GM21529 (cell line): ENCODE data around the gene PDE8B.

ENCODE experiments used
- ATAC-seq: cut with Tn5 transposase; IDR thresholded peaks from one replicate; pipeline ENCODE4 v1.9.1; 2021; ENCODE audit not compliant: unreplicated experiment

The PDE8B gene

DNA sequence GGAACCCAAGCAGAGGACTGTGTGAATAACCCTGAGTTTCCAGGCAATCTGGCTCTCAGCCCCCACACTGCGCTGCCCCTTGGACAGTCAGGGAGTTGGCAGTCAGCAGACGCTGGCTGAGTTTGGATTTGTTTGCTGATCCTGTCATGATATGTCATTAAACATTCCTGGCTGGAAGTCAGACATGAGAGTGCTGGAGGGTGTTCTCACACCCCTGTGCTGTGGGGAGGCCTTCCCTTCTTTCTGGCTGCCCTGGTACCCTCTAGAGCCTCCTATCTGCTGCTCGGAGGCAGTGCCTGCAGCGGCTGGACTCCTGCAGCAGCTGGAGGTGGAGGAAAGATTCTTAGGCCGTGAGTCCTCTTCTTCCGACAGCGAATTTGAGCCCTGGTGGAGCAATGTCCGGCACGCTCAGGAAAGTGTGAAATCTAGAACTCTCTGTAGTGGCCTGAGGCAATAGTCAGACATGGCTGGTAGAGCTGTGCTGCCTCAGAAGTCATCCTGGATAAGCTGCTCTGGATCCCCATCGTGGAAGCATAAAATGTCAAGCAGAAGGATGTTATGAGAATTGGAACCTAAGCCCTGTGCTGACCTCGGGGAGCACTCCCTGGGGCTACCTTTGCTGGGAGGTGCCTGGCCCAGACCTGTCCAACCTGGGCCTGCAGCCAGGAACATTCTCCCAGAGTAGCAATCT lies 72.0 kb downstream of the PDE8B start:
- ATAC-seq: no peak

DNA sequence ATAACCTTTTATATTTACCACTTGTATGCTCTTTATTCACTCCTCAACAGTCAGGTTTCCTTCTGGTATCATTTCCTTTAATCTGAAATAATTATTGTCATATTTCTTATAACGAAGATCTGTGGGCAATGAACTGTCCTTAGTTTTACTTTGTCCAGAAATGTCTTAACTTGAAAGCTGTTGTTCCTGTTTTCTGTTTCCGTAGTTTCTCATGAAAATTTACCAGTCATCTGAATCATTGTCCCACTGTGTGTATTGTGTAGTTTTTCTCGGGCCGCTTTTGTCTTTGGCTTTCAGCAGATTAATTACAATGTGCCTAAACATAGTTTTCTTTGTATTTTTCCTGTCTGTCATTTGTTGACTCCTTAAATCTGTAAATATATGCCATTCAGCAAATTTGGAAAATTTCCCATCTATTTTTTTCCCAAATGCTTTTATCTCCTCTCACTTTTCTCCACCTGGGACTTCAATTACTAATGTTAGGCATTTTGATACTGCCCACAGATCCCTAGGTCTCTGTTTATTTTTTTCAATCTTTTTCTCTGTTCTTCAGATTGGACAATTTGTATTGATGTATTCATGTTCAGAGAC lies 74.9 kb downstream of the PDE8B start:
- no peak for ATAC-seq

DNA sequence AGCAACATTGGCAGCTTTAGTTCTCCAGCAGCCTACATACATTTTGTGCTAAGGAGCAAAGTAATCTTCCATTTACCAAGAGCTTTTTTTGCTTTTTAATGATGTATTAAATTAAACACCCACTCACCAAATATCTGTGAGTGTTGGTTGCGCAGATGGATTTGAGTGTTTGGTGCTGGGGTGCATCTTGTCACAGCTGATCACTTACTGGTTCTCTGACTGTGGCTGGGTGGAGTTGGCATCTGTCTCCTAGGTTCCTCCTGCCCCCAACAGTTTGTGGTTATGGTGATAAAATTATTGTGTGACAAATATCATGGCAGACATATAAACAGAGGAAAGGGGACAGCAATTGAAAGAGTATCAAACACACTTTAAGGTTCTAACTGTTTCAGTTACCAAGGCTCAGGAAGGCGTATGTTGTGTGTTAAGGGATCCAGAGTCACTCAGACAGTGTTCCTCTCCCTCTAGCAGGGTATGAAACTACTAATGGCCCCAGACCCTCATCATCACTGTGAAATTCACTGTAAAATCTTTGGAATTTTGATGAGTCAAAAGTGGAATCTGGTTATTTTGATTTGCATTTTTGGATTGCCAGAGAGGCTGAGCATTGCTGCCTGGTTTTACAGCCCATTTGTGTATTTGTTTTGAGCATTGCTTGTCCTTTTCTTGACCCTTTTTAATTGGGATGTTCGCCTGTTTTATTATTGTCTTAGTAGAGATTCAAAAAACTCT lies 81.7 kb downstream of the PDE8B start:
- ATAC-seq: no peak

DNA sequence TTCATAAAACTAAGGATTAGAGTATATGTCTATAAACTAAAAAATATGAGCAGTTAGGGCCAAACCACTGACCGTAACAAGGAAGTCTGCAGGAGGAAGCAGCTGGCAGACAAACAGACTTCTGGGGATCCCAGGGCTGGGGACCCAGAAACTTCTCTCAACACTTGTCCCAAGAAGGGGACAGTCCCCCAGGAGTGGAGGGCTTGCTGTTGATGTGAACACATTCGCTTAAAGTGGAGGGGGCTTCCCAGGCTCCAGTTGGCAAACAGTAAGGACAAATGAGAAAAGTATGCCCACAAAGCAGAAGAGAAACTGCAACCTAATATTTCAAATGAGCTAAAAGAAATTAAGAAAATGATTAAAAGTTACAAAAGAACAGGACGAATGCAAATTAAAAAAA lies 83.7 kb downstream of the PDE8B start:
- ATAC-seq: no peak

DNA sequence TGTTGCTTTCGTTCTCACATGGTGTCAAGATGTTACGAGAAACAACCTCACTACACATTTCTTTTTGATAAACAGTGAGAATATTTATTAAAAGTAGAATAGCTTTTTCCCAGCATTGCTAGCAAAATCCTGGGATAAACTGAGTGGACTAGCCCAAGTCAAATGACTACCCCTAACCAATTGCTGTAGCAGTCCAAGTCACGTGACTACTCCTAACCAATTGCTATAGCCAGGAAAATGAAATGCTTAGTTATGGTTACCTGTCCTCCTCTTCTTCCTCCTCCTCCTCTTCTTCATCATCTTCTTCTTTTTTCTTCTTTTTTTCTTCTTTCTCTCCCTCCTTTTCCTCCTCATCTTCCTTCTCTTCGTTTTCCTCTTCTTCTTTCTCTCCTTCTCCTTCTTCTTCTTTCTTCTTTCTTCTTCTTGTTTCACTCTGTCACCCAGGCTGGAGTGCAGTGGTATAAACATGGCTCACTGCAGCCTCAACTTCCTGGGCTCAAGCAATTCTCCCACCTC lies 85.4 kb downstream of the PDE8B start:
- no peak for ATAC-seq

DNA sequence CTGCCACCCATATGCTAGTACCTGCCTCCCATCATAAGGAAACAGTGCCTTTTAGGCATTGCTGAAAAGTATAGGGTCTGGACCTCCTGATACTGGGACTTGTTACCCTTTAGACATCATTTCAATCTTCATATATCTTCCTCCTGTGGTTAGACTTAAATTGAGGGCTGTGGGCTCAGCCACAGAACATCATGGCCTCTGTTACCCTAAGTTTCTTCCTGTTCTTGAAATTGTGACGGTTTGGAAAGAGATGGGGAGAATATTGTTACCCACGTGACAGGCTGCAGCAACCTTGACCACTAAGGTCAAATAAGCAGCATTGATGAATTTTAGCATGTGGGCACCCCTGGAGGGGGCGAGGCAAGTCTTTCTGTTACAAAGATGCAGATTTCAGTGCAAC lies 87.7 kb downstream of the PDE8B start:
- ATAC-seq: no peak

DNA sequence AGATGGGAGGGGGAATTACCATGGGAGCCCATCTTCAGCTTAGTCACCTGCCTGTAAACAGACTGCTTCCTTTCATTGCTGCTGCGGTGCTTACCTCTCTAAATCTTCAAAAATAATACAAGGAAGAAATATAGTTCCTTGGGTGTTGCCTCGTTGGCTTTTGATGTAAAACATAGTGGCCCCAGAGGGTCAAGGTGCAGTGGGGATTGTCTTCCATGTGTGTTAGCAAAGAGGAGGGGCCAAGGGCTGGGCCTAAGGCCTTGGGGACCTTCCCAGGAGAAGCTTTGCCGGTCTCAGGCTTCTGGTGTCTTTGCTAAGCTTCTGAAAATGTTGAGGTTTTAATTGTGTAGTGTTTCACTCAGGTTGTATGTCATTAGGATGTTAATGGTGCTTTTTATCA lies 90.0 kb downstream of the PDE8B start:
- ATAC-seq: no peak

DNA sequence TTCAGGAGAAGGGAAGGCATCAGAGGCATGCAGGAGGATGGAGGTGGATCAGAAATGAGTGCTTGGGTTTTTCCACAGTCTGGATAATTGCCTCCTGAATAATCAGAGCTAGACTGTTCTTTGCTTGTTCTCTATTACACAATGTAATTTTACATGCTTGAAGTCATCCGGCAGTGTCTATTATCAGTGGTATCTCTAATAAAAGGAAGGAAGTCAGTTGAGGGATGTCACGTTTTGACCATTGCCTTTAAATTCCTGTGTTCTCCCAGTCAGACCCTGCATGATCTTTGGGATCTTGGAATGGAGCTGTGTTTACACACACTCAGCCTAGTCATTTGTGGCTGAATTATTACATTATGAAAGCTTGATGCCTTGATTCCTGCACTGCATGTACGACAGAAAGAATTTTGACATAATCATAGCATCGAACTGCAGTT lies 91.0 kb downstream of the PDE8B start:
- ATAC-seq: no peak

DNA sequence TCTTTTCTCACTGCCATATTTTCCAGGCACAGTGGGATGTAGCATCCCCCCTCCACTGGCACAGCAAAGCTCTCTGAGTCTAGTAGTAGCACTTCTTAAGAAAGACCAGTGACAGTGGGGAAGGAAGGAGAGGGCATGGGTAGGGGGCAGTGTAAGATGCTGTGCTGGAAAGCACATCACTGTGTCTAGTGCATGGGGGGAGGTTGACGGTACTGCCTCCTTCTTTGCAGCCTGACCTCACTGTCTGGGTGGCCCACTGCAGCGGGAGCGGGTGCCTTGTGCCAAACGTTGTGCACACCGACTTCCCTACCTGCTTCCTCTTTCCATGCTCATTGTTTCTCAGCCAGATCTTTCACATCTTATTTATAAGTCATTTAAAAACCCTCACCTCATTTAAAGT lies 91.8 kb downstream of the PDE8B start:
- no peak for ATAC-seq

DNA sequence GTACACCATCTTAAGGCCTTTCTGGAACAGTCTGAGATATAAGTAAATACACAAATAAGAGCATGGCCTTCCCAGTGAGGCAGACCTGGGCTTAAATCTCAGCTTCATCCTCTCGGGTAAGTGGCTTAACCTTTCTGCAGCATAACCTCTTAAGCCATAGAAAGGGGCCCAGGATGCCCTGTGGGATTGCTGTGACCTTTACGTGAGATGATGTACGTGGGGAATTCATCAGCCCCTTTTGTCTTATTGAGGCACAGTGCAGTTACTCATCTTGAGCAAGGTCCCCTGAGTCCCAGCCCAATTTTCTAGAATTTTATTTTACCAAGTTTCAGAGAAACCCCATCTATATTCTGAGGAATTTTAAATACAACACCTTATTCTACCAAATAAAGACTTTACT lies 92.2 kb downstream of the PDE8B start:
- no peak for ATAC-seq

DNA sequence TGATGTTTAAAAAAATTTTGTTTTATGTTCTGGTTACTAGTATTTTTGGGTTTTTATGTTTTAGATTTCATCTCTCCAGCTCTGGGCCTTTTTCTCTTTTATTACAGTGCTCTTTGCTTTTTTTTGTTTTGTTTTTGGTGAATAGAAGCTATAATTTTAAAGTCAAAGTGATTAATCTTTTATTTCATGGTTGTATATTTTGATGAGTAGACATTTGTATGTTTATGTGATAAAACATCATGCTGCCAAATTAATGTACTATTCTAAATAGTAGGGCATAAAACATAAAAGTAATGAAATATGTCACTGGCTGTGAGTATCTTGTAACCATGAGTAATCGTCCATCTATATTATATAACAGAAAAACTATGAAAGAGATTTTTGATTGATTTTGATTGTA lies 93.9 kb downstream of the PDE8B start:
- no peak for ATAC-seq

DNA sequence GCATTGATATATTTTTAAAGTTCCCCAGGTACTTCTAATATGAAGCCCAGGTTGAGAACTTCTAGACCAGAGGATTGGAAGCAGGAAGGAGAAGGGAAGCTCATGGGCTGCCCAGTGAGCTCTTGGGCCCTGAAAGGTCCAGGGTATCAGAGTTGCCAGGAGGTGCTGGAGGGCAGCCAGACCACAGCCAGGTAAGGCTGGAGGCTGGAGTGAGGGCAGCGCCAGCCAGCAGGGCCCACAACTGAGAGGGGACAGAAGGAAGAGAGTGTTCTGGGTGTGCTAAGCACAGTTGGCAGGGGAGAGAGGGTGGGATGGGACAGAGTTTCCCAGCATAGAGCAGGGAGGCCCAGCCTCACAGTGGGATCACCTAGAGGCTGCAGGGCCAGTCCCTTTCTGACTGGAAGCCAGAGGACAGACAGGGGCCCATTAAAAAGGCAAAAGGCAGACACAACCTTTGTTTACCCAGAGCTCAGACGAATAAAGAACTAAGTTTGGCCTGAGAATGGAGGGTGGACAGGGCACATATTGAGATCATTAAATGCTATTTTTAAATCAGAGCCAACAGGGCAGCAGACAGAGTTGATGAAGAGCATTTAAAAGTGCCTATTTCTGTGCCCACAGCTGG lies 94.9 kb downstream of the PDE8B start:
- ATAC-seq: no peak

DNA sequence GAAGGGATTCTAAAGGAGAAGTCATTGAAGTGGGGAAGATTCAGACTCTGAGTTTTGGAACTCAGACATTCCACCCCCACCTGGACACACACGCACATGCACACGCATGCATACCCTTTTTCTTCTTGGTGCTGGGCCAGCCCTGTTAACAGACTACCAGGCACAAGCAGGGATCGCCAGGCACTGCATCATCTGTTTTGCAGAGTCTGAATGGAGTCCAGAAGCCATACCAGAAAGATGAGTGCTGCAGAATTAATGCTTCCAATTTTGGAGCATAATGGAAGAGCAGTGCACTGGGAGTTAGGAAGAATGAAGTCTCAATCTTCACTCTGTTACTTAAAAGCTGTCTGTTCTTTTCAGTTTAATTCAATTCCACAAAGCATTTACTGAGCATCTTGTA lies 95.5 kb downstream of the PDE8B start:
- no peak for ATAC-seq

DNA sequence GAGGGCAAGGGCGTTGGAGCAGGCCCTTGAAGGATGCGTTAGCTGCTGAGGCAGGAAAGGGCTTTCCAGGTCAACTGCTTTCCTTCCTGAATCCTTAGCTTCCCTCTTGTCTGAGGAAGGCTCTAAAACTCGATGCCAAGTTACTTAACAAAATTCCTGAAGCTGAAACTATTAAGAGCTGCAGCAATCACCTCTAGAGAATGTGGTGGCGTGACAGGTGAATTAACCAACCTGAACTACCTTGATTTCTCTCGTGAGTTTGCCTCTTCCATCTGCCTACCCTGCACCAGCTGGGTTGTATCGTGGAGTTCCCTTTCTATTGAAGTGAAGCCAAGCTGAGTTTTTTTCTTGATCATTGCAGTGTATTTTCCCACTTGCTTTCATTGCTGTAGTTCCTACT lies 96.1 kb downstream of the PDE8B start:
- no peak for ATAC-seq

DNA sequence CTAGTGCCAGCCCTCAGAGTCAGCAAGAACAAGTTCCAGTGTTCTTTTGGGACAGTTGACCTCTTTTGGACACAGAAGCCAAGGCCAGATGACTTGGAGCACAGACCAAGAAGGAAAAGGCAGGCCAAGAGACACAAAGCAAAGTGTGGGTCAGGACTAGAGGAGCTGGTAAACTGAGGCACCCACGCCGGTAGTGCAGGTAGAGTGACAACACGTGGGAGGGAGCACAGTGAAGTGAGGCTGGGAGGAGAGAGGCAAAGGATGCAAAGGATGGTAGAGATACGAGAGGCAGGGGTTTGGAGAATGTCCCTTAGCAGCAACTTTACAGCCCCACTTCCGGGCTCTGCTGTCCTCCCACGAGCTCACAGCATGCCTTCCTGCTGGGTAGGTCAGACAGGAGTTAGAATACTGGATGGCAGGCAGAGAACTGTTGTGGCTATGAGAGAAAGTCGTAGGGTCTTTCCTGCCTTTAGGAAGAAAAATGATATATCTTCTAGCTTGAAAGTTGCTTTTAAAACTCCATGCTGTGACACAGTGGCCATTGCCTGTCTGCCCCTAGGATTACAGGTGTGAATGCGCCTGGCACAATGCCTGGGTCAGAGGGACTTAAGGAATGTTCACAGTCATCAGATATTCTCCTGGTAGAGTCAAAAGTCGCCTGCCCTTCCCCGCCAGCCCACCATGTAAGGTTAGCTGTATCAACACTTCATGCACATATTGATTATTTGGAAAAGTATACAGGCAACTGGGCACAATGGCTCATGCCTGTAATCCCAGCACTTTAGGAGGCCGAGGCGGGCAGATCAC lies 97.9 kb downstream of the PDE8B start:
- no peak for ATAC-seq

DNA sequence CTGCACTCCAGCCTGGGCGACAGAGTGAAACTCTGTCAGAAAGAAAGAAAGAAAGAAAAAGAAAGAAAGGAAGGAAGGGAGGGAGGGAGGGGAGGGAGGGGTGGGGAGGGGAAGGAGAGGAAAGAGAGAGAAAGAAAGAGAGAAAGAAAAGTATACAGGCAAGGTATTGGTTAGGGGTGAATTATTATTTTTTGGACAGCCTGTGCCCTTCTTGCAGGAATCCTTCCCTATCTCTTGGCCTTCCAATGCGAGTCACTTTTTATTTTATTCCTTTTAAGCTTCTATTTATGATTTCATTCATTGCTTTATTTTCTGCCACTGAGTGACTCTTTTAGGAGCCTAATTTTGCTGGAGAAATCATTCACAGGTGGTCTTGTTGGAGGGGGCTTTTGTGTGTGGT lies 98.7 kb downstream of the PDE8B start:
- ATAC-seq: no peak

DNA sequence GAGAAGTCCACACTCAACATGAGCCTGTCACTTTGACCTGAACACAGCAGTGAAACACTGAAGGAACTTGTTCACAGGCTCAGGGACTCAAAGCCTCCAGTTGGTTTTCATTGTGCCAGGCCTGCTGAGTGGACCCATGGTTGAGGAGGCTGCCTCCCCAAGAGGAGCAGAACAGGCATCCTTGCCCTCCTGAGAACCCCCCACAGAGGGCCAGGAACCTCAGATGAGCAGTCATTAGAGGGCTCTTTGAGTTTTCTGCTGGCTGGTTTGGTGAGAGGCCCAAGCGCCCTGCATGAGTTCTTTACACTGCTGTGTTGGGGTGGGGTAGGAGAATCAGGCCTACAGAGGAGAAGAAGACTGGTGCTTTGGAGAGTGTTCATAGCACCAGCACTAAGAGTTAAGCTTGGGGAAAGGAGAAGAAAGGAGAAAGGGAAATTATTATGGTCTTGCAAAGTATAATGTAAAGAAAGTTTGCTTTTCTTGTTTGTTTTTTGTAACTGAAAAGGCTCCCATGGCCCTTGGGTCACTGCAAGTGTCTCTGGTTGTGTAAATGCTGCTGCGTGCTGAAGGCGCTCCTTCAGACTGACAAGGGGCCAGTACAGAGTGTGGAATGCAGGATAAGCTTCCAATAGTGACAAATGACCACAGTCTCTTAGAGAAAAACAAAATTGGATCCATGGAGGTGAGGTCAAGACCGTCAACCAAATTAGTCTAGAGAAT lies 100.2 kb downstream of the PDE8B start:
- no peak for ATAC-seq

DNA sequence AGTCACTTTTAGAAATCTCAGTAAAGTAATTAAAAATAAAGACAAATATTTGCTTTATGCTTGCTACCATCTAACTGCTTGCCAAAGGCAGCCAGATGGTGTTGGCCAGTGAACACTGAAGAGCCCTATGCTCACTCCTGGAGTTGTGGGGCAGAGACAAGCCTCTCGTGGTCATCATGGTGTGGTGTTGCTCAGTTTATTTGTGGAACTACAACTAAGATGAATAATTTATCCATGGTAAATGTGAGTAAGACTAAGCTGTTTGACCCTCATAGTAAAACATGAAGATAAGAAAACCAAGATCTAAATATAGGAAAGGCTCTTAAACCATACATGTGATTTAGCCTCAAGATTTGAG lies 100.7 kb downstream of the PDE8B start:
- ATAC-seq: no peak

DNA sequence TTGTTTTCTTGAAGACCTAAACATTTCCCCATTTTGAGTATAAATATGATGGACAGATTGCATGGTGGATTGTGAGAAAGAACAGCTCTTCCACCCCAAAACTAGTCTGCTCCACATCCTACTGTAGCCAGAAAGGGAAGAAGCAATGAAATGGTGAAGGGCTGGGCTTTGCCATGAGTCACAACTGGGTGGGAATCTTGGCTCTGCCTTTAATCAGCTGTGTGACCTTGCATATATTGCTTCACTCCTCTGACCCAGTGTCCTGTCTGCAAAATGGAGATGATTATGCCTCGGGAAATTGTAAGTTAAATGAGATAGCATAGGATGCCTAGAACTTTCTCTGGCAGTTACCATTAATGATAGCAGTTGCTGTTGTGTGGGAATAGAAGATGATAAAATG lies 101.9 kb downstream of the PDE8B start:
- no peak for ATAC-seq

DNA sequence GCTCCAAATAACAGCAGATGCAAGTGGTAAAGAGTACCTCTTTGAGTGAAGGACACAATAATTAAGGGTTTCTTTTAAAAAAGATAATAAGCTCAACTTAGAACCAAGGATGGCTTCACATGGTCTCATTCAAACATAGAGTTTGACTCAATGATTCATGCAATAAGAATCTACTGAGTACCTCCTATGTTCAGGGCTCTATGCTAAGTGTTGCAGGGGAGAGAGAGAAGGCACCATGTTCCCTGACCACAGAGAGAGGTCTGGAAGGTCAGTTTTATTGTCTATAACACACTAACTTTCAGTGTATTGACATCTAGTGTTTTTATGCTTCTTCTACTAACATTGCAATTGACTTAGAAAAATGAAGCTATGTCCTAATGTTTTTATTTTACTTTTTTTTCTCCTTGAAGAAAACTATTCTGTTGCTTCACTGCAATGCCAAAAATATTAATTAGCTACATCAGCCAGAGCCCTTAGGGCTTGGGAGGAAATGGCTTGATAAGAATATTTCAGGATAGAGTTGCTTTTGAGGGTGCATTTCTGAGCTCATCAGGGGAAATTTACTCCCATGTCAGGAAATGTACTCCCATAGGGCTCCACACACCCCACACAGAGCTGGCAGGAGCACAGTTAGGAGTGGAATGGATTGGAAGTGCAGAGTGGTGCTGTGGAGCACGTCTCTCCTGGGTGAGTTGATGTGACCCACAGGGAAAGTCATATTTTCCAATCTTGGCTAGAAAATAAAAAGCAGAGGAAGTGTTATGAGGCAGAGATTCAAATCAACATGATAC lies 106.6 kb downstream of the PDE8B start:
- no peak for ATAC-seq
